ENCODE results near the gene UGT1A3.

UGT1A3 gene

DNA sequence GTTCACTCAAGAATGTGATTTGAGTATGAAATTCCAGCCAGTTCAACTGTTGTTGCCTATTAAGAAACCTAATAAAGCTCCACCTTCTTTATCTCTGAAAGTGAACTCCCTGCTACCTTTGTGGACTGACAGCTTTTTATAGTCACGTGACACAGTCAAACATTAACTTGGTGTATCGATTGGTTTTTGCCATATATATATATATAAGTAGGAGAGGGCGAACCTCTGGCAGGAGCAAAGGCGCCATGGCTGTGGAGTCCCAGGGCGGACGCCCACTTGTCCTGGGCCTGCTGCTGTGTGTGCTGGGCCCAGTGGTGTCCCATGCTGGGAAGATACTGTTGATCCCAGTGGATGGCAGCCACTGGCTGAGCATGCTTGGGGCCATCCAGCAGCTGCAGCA lies 31.2 kb downstream of the UGT1A3 start, which contains the start of gene UGT1A1:
TSS of gene UGT1A1 (plus strand) at position 228 of the 400 bp plus-strand sequence. CDS start at position 246, 18 bp downstream.
- DNase-seq, result no peak

DNA sequence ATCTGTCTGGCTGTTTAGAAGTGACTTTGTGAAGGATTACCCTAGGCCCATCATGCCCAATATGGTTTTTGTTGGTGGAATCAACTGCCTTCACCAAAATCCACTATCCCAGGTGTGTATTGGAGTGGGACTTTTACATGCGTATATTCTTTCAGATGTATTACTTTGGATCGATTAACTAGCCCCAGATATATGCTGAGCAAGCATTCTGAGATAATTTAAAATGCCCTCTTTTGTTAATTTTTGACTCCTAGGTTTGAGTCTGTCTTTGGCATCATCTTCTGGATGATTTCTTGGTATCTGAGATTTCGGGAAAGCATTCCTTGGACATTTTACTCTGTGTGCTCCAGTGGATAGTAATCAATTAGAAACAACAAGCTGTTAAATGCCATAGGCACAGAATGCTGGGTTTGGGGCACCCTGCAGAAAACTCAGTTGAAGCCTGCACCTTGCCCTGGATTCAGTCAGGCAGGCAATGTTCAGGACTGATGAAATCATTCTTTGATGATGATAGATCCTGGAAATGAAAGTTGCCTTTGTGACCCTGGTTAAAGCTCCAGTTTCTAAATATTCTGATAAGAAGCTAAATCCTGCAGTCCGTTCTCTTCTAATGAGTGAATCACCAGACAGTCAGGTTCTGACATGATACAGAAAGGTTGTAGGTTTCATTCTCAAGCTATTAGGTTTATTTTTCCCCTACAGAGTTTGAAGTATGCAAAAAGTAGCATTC lies 32.4 kb downstream of the UGT1A3 start:
- DNase-seq, result no peak

DNA sequence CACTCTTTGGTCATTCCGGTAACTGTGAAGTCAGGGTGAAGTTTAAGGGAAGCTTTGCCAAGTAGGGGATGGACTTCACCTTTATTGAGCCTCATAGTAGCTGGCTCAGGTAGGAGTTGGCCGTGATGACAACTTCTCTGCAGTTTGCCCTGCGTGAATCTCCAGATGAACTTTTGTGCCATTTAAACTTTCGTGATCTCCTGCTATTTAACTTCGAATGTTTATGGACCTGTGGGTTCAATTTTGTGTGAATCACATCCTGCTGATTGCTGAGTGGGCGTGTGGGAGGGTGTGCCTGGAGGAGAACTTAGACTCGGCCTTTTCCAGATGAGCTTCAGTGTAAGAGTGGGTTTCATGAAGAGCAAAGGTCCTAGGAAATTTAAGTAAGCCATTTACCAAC lies 35.4 kb downstream of the UGT1A3 start:
- DNase-seq, result no peak

DNA sequence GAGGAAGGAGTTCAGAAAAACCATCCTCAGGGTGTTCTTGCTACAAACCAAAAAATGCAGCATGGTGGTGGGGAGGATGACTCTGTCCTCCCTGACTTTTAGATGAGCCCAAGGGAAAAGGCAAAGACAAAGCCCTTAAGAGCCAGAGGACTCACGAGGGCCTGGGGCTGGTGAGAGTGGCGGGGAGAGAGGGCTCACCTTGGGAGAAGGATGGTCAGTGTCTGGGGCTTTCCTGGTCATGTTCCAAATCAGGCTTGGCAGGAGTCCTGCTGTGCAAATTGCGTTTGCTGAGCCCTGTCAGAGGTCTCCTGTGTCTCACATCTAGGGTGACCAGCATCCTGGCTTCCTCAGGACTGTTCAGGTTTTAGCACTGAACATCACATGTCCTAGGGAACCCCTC lies 35.9 kb downstream of the UGT1A3 start:
- no peak for DNase-seq

DNA sequence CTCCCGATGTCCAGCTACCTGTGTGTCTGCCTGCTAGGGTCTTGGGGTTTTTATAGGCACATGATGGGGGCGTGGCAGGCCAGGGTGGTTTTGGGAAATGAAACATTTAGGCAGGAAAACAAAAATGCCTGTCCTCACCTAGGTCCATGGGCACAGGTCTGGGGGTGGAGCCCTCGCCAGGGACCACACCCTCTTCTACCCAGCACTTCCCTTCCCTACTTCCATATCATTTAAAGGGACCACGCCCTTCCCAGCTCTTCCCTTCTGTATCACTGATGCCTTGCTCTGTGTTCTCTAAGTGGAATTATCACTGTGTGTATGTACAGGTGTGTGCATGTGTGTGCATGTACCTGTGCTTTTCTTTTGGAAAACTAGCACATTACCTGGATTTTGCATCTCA lies 37.6 kb downstream of the UGT1A3 start:
- DNase-seq, result no peak

DNA sequence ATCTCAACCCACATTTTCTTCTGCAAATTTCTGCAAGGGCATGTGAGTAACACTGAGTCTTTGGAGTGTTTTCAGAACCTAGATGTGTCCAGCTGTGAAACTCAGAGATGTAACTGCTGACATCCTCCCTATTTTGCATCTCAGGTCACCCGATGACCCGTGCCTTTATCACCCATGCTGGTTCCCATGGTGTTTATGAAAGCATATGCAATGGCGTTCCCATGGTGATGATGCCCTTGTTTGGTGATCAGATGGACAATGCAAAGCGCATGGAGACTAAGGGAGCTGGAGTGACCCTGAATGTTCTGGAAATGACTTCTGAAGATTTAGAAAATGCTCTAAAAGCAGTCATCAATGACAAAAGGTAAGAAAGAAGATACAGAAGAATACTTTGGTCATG lies 39.2 kb downstream of the UGT1A3 start:
- no peak for DNase-seq

DNA sequence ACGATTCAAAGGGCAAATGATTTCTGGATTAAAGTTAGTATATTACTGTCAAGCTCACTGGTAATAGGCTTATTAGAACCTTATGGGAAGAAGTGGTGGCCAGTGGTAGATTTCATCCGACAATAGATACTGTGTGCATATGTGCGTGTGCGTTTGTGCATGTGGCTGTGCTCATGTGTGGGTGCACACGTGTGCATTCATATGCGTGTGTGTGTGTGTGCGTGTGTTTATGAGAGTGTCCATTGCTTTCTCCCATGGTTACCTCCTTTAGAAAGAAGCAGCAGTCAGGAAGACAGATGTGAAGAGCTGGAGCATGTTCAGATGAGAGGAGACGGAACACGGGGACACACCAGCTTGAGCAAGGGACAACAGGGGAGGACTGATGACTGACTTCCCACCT lies 40.4 kb downstream of the UGT1A3 start:
- DNase-seq, result no peak

DNA sequence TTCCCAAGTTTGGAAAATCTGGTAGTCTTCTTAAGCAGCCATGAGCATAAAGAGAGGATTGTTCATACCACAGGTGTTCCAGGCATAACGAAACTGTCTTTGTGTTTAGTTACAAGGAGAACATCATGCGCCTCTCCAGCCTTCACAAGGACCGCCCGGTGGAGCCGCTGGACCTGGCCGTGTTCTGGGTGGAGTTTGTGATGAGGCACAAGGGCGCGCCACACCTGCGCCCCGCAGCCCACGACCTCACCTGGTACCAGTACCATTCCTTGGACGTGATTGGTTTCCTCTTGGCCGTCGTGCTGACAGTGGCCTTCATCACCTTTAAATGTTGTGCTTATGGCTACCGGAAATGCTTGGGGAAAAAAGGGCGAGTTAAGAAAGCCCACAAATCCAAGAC lies 43.3 kb downstream of the UGT1A3 start:
- DNase-seq, result no peak

DNA sequence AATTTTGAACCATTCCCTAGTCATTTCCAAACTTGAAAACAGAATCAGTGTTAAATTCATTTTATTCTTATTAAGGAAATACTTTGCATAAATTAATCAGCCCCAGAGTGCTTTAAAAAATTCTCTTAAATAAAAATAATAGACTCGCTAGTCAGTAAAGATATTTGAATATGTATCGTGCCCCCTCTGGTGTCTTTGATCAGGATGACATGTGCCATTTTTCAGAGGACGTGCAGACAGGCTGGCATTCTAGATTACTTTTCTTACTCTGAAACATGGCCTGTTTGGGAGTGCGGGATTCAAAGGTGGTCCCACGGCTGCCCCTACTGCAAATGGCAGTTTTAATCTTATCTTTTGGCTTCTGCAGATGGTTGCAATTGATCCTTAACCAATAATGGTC lies 43.7 kb downstream of the UGT1A3 start:
- no peak for DNase-seq

DNA sequence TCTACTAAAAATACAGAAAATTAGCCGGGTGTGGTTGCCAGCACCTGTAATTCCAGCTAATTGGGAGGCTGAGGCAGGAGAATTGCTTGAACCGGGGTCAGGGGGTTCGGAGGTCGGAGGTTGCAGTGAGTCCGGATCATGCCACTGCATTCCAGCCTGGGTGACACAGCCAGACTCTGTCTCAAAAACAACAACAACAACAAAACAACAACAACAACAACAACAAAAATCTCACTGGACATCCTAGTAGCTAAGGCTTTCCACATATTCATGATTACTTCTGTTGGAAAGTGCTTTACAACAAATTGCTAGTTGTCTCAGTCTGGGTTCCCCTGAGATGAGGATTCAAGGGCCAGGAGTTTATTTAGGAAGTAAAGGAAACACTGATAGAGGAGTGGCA lies 45.0 kb downstream of the UGT1A3 start:
- no peak for DNase-seq

DNA sequence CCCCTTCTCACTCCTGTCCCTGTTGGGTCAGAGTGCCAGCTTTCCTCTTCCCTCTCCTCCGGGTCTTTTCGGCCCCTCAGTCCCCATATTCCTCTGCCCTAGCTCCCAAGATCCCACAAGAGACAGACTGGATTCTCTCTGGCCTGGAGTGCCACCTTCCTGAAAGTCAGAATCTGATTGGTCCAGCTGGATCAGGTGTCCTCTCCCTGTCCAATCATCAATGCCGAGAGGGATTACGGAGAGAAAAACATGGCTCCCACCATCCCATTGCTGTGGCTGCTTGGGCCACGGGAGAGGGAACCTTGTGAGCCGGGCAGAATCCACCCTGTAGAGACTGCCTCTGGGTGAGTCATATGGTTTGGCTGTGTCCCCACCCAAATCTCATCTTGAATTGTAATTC lies 46.6 kb downstream of the UGT1A3 start:
- DNase-seq, result no peak

DNA sequence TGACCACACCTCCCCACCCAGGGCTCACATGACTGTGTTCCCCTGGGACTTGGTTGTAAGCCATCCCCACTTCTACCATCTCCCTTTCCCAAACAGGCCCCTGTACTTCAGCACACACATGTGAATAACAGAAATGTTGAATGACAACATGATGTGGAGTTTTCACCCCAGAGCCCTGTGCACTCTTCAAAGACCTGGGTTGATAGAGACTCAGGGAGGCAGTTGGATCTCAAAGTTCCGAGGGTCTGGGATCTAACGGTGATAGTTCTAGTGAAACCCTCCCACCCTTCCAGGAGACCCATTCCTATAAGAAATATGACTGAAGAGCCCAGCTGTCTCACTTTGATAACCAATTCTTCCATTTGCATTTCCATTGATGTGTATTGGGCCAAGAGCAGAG lies 49.2 kb downstream of the UGT1A3 start, which contains the start of gene MROH2A:
TSS of gene MROH2A (plus strand) at position 301 of the 400 bp plus-strand sequence. CDS start 1,029 bp downstream, outside the sequence.
- no peak for DNase-seq

DNA sequence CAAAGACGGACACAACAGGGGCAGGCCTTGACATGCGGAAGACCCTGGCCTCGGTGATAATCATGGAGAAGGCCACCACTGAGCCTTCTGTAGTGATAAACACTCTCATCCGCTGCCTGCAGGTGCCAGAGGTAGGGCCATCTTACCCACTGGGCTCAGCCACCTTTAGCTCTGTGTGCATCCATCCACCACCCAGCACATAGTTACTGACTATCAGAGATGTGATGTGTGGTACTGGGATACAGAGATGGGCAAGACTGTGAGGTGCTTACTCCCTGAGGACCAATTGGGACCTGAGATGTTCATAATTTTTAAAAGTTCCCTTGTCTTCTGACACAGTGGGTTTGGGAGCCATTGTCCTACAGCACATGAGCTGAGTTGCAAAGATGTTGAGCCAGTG lies 50.9 kb downstream of the UGT1A3 start:
- no peak for DNase-seq

DNA sequence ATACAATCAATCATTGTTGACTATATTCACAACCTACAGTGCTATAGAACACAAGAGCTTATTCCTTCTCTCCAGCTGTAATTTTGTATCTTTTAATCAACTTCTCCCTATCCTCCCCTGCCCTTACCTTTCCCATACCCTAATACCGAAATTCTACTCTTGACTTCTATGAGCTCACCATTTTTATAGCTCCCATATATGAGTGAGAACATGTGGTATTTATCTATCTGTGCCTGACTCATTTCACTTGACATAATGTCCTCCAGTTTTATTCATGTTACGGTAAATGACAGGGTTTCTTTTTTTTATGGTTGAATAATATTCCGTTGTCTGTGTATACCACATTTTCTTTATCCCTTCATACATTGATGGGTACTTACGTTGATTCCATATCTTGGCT lies 51.9 kb downstream of the UGT1A3 start:
- no peak for DNase-seq

DNA sequence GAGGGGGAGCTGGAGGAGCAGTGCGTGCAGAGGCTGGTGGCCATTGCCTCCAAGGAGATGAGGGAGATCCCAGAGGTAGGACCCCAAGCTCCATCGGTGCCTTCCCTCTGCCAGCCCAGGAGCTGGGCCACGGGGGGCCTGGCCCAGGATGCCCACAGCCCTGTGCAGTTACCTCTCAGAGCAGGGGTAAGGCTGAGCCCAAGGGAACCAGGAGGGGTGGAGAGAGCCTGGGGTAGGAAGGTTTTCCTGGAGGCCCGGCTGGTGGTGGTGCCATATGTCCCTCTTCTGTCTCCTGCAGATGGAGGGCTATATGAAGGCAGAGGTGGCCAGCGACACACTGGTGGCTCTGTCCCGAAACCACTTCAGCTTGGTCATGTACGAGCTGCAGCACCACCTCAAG lies 60.7 kb downstream of the UGT1A3 start:
- no peak for DNase-seq

DNA sequence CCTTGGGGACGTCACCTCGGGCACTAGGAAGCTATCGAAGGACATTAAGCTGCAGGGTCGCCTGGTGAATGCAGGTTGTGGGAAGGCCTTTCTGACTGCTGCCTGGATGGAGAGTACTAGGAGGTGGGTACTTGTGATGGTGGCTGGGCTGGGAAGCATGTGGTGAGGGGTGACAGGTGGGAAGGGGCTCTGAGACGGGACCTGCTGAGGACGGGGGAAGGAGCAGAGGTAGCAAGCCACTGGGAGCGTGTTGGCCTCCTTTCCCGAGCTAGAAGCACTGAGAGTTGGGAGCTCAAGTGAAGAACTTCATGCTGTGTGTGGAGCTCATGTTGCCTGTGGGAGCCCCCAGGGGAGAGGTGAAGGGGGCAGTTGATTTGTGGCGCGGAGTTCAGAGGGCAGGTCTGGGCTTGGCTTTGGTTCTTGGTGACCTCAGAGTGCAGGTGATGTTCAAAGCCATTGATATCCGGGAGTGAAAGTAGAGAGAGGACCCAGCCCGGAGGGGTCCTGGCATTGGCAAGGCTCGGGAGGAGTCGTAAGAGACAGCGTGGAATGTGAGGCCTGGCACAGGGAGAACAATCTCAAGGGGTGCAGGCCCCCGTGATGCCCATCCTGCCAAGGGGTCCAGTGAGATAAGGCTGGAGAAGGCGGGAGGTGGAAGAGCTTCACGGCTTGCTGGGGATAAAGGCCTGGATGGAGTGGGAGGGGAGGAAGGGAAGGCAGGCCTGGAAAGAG lies 62.5 kb downstream of the UGT1A3 start:
- no peak for DNase-seq

DNA sequence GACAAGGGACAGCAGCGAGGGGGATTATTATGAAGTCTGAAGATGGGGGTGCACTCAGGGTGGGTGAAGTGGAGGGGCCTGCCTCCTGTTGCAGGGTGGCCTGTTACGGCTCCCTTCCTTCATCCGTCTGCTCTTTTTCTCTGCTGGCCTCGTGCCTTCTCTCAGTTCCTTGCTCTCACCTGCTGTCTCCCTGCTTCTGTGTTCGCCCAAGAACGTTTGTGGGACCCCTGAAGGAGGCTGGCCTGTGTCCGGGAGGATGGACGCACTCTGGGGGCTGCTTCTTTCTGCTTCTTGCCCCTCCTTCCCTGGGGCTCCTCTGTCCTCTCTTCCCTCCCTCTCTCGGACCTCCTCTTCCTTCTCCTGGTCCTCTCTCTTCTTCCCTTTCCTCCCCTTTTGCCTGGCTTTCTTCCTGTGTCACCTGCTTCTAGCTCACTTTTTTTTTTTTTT lies 63.1 kb downstream of the UGT1A3 start:
- no peak for DNase-seq

DNA sequence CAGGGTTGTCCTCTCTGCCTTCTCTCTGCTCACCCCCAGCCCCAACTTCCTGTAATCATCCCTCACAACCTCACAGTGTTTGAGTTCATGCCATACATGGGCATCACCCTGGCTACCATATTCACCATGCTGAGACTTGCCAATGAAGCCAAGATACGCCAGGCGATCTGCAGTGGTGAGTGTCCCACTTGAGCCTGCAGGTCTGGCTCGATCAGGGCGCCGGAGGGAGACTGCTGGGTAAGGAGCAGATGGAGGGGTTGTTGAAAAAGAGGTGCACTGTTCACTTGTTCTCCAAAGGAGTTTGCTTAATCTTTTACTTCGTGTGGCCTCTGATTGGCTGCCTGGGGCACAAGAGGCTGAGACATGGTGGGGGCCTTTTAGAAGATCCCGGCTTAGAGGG lies 63.9 kb downstream of the UGT1A3 start:
- no peak for DNase-seq

DNA sequence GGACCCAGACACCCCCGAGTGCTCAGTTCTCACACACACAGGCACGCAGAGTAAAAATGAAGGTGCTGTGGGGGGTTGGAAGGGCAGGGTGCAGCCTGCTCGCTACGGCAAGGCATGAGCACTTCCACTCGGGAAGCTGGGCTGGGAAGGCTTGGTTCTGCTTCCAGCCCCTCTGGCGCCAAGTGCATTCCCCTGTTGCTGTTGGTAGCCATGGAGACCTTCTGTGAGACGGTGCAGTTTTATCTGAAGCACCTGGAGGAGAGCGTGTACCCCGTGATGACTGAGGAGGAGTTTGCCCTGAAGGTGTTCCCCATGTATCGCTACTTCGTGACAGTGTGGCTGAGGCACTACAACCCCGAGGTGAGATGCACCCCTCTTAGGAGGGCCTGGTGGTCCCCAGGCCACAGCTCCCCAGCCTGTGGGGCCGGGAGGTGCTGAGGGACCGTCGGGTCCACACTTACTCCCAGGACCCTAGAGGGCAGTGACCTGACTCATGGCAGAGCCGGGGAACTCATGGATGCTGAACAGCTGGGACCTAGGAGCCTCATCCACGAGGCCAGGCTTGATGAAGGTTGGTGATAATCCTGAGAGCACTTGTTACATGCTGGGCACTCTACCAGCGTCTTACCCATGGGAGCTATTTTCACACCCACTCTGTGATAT lies 64.8 kb downstream of the UGT1A3 start:
- no peak for DNase-seq

DNA sequence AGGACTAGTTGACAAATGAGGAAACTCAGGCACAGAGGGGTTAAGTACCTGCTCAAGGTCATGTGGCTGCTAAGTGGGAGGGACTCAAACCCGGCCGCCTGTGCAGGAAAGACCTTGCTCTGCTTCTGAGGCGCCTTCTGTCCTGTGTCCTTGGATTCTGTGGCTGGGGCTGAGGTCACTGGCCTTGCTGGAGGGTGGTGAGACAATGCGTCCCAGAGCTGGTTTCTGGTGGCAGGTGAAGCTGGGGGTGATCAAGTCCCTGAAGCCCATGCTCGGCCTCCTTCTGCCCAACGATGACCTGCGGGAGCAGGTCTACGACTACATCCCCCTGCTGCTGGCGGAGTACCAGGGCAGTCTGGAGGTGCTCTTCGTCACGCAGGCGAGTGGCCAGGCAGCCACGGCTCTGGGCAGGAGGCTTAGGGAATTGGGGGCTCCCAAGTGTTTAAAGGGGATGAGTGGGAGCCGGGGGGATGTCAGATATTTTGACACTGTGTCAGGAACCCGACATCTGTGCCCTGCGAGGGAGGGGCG lies 65.4 kb downstream of the UGT1A3 start:
- no peak for DNase-seq

DNA sequence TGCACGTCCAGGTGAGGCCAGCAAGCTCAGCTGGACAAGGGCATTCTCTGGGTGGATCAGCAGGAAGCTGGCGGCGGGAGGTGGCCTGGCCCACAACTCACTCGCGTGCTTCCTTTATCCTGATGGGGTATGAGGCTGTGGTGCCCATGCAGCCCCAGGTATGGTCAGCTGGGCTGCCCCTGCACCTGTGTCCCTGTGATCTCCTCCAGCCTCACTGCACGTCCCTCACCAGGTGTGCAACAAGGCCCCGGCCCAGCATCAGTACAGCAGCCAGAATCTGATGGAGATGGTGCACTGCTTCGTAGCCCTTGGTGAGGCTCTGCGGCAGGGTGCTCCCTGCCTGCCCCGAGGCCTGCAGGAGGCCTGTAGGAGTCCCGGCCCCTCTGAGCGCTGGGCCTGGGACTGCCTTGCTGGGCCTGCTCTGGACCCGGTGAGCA lies 66.9 kb downstream of the UGT1A3 start:
- no peak for DNase-seq

DNA sequence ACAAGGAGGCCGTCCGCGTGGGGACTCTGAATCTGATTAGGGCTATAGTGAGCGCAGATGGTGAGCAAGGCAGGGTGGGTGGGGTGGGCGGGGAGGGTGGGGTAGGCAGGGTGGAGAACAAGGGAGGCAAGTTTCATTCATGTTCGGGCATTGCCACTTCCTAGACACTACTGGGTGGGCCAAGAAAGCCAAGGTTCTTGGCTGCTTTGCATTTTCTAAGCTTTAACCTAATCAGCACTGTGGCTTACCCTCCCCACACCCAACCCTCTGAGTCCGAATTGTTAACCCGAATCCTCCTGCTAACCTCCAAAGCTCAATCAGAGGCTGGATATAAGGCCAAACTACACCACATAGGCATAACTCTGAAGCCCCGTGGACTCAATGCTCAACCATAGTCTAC lies 67.4 kb downstream of the UGT1A3 start:
- no peak for DNase-seq

DNA sequence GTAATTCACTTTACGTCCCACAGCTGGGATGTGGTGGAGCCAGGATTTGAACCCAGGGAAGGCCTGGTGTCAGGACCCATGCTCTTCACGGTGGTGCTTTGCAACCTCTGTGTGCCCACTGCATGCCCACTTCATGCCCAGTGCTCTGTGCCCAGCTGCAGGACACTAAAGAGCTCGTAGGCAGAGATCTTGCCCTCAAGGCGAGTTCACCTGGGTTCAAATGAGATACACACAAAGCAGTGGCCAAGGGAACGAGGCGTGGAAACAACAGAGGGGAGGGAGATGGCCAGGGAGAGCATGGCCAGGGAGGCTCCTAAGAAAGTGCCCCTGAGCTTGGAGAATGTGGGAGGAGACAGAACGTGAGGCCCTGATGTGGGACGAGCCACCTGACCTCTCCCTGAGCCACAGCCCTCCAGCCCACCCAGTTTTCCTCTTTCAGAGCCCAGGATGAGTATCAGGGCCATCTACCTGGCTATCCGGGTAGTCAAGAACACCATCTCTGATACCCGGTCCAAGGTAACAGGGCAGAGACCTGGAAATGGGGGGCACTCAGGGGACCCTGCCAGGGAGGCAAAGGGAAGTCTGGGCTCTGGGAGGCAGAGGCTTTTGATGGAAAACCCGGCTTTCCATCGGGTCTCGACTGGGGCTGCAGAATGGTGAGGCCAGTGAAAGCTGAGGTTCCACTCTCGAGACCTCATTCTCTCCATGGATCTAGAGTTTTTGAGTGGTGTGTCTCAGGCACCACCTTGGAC lies 69.7 kb downstream of the UGT1A3 start:
- DNase-seq, result no peak
